Adipocyte (in vitro differentiated cells): ENCODE results near the gene ANKS3.

Experiments
- DNase-seq: peaks from one replicate; pipeline ENCODE4 v3.0.0-alpha.2; 2015; ENCODE audit warnings: low read depth
- H3K27me3 ChIP-seq: replicated peaks from 2 replicates; pipeline ENCODE4 v1.7.0; 2013; ENCODE audit warnings: mild to moderate bottlenecking, low read length, moderate library complexity; ENCODE audit not compliant: control insufficient read depth, insufficient read depth
- H3K36me3 ChIP-seq: 2 replicates; pipeline ENCODE4 v1.7.0; 2013; ENCODE audit warnings: low read length, mild to moderate bottlenecking, moderate library complexity; ENCODE audit not compliant: control insufficient read depth, insufficient read depth, severe bottlenecking
- H3K4me1 ChIP-seq: 2 replicates; pipeline ENCODE4 v1.7.0; 2013; ENCODE audit warnings: mild to moderate bottlenecking, low read length, moderate library complexity; ENCODE audit not compliant: control insufficient read depth, insufficient read depth
- H3K4me3 ChIP-seq: 2 replicates; pipeline ENCODE4 v1.7.0; 2013; ENCODE audit warnings: mild to moderate bottlenecking, low read length, moderate library complexity
- H3K9ac ChIP-seq: 2 replicates; pipeline ENCODE4 v1.7.0; 2013; ENCODE audit warnings: mild to moderate bottlenecking, low read length, moderate library complexity
- H3K9me3 ChIP-seq: 2 replicates; pipeline ENCODE4 v1.7.0; 2013; ENCODE audit warnings: mild to moderate bottlenecking, low read length, moderate library complexity; ENCODE audit not compliant: control insufficient read depth

ANKS3 gene

DNA sequence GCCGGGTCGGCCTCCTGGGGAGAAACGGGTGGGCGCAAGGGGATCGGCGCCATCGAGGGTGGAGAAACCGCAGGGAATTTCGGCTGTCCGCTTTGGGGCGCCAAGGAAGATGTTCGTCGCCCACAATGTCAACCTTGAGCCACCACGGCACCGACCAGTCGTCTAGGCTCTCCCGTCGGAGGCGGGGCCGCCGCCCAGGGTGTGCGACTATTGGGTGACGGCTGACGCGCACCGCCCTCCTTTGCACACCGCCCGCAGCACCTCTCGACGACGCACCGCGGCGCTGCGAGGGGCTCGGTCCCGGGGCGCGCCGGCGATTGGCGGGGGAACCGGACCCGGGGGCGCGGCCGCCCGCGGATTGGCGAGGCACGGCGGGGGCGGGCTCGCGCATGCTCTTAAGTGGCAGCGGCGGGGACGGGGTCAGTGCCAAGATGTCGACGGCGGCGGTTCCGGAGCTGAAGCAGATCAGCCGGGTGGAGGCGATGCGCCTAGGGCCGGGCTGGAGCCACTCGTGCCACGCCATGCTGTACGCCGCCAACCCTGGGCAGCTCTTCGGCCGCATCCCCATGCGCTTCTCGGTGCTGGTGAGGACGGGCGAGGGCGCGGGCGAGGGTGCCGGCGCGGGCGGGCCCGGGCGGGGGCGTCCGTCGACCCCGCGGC, 40.6 kb downstream of the ANKS3 start, which contains the start of gene NUDT16L1:
Gene NUDT16L1, plus strand, starts transcription at position 267 of the 660 bp plus-strand sequence. Its CDS starts 165 bp downstream, at position 432.
- peak; percentile 99 for DNase-seq
- H3K36me3 ChIP-seq: peaks cover 33% of the 10 kb centered on the region
- peak within 1 kb of the TSS; percentile 92 for H3K9ac ChIP-seq
- peaks cover 26% of the 10 kb centered on the region for H3K4me1 ChIP-seq
- H3K4me3 ChIP-seq: peak within 1 kb of the TSS; percentile 91
- H3K27me3 ChIP-seq: no peaks in the 10 kb centered on the region
- no peaks in the 10 kb centered on the region for H3K9me3 ChIP-seq

DNA sequence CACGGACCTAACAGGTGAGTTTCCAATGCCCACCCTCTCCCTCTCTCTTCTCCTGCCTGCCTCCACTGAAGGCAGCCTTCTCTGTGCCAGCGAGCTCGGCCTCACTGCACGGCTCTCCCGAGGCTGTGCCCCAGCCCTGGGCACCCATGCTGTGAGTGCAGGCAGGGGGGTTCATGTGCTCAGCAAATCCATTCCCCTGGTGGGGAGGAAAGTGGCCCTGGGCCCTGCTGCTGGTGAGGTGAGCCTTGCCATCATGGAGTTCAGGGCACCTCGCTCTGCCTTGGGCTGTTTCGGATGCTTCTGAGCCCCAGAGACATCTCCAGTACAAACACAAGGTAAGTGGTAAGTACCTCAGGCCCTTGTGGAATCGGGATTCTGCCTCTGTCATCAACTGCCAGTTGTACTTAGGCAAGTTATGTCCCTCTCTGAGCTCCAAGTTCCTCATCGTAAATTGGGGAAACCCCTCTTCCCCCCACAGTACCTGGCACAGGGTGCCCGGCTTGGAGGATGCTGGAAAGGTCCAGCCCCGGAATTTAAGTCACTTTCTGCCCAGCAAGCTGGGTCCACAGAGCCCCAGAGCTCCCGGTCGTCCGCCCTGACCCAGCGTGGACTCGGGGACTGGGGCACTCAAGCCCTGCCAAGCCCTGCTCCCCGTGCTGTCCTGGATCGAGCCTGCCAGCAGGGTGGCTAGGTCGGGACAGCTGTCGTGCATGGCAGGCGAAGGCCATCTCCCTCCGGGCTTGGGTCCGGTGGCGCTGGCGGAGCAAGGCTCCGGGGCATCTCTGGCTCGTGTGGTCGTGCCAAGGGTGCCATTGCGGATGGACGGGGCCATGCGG, 41.4 kb downstream of the ANKS3 start:
- Histone ChIP-seq H3K36me3 (peaks cover 27% of the 10 kb centered on the region), H3K4me3 (peak overlapping the region; percentile 91), H3K4me1 (peaks cover 26% of the 10 kb centered on the region), H3K27me3 (no peaks in the 10 kb centered on the region), H3K9me3 (no peaks in the 10 kb centered on the region), H3K9ac (peak overlapping the region; percentile 76)
- DNase-seq: no peak

GRCh38 chr16:4691666-4692412, 42.2 kb downstream of the ANKS3 start:
- peaks cover 26% of the 10 kb centered on the region for H3K4me1 ChIP-seq
- no peaks in the 10 kb centered on the region for H3K27me3 ChIP-seq
- no peak overlapping the region for H3K4me3 ChIP-seq
- H3K36me3 ChIP-seq: peaks cover 29% of the 10 kb centered on the region
- H3K9ac ChIP-seq: no peak overlapping the region
- DNase-seq: no peak
- H3K9me3 ChIP-seq: no peaks in the 10 kb centered on the region

DNA sequence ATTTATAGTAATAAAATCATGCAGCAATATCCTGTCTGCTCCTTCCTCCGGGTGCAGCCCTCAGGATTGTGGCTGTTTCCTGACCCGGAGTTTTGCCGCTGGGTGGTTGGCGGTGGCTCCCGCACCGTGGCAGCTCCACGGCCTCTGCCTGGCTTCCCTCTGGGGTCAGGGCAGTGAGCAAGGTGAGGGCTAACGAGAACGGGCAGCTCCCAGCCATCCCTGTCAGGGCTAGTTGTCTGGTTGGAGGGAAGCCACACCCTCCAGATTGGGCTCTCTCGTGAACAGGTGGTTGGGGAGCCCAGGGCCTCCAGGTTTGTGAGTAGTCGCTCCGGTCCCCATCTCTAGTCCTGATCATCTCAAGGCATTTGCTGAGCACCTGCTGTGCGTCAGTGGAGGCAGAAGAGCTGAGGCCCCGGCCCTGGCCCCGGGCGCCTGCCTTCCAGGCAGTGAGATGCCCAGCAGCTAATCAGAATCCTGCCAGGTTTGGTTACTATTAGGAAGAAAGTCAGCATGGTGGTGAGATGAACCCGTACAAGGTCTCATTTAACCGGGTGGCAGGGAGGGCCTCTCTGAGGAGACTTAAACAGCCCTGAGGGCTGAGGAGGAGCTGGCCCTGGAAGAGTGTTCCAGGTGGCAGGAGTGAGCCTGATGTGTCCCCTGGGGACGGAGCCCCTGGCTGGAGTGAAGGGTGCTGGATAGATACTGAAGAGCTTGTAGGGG, 43.0 kb downstream of the ANKS3 start:
- DNase-seq: no peak
- no peaks in the 10 kb centered on the region for H3K27me3 ChIP-seq
- peaks cover 25% of the 10 kb centered on the region for H3K4me1 ChIP-seq
- H3K9ac ChIP-seq: no peak overlapping the region
- peaks cover 25% of the 10 kb centered on the region for H3K36me3 ChIP-seq
- no peak overlapping the region for H3K4me3 ChIP-seq
- no peaks in the 10 kb centered on the region for H3K9me3 ChIP-seq

DNA sequence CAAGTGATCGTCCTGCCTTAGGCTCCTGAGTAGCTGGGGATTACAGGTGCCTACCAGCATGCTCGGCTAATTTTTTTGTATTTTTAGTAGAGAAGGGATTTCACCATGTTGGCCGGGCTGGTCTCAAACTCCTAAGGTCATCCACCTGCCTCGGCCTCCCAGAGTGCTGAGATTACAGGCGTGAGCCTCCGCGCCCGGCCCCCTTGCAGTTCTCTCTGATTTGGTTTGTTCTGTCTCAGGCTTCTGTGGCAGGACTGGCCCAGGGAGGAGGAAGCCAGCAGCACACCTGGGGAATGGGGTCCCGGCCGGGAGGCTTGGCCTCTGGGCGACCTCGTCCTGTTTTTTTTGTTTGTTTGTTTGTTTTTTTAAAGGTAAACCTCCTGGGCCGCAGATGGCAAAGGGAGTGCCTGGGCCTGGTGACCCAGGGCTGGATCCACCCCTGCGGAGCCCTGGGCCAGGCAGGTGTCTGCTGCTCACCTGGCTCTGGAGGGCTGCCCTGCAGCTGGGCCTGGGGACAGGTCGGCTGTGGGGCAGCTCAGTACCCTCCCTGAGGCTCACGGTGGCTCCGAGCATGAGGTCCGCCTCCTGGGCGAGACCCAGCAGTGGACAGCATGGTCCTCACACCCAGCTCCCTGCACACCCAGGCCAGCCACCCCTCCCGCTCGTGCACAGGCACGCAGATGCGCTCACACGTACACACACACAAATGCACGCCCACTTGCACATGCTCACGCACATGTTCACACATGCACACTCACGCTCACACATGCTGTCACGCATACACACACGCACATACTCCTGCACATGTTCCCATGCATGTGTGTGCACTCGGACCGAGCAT, 44.0 kb downstream of the ANKS3 start:
- no peaks in the 10 kb centered on the region for H3K27me3 ChIP-seq
- no peaks in the 10 kb centered on the region for H3K9me3 ChIP-seq
- peaks cover 23% of the 10 kb centered on the region for H3K36me3 ChIP-seq
- H3K4me1 ChIP-seq: peaks cover 15% of the 10 kb centered on the region
- DNase-seq: no peak
- H3K4me3 ChIP-seq: no peak overlapping the region
- H3K9ac ChIP-seq: no peak overlapping the region

DNA sequence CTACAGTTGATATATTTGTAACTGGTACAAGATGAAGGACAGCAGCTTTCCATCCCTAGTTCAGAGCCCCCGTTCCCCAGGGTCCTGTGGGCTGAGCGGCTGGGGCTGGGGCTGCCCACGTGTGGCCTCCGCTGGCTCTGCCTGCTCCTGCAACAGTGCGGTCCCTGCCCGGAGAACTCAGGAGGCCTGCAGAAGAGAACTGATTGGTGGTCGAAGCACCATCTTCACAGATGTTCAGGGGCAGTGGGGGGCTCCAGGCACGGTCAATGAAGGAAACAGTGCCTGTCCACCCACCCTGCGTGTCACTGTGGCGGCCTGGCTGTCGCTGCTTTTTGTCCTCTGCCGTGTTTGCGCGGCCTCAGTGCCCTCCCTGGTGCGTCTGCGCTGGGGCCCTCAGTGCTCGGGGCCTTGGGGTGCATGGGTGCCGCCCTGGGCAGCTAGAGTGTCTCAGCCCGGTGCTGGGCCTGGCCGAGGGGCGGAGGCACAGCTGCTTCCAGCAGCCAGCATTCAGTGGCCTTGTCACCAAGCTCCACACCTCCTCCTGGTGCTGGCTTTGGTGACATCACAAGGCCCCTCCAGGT, 44.9 kb downstream of the ANKS3 start:
- no peak for DNase-seq
- Histone ChIP-seq H3K9me3 (no peaks in the 10 kb centered on the region), H3K36me3 (peaks cover 32% of the 10 kb centered on the region), H3K9ac (no peak overlapping the region), H3K4me1 (peaks cover 10% of the 10 kb centered on the region), H3K4me3 (no peak overlapping the region), H3K27me3 (no peaks in the 10 kb centered on the region)

- Histone ChIP-seq H3K27me3 (no peaks in the 10 kb centered on the region), H3K9me3 (no peaks in the 10 kb centered on the region), H3K4me1 (peaks cover 10% of the 10 kb centered on the region), H3K36me3 (peaks cover 36% of the 10 kb centered on the region), H3K4me3 (no peak overlapping the region), H3K9ac (no peak overlapping the region)
- no peak for DNase-seq
Measured at GRCh38 chr16:4688674-4689045, 45.4 kb downstream of the ANKS3 start.

- H3K27me3 ChIP-seq: no peaks in the 10 kb centered on the region
- peaks cover 41% of the 10 kb centered on the region for H3K36me3 ChIP-seq
- H3K4me3 ChIP-seq: no peak overlapping the region
- no peaks in the 10 kb centered on the region for H3K9me3 ChIP-seq
- H3K9ac ChIP-seq: no peak overlapping the region
- no peak for DNase-seq
- H3K4me1 ChIP-seq: peaks cover 10% of the 10 kb centered on the region
Measured at GRCh38 chr16:4687946-4688673, 46.0 kb downstream of the ANKS3 start.

- no peak for DNase-seq
- H3K9ac ChIP-seq: no peak overlapping the region
- no peaks in the 10 kb centered on the region for H3K27me3 ChIP-seq
- H3K36me3 ChIP-seq: peaks cover 47% of the 10 kb centered on the region
- peaks cover 3% of the 10 kb centered on the region for H3K4me1 ChIP-seq
- no peak overlapping the region for H3K4me3 ChIP-seq
- no peaks in the 10 kb centered on the region for H3K9me3 ChIP-seq
Measured at GRCh38 chr16:4687416-4687815, 46.7 kb downstream of the ANKS3 start.
